DND-41 (cell line): Measurements from ENCODE around the gene C2CD2L.

ENCODE experiments used
- EZH2 ChIP-seq: IDR thresholded peaks from 3 replicates; pipeline ENCODE4 v1.6.1; 2012; ENCODE audit warnings: borderline replicate concordance, low read depth, mild to moderate bottlenecking, moderate library complexity, low read length, inconsistent platforms; ENCODE audit not compliant: severe bottlenecking
- TF ChIP-seq, protein P1 (sequence below): IDR thresholded peaks from 2 replicates; pipeline ENCODE4 v1.5.1; 2012; ENCODE audit warnings: borderline replicate concordance, low read length, moderate library complexity, mild to moderate bottlenecking; ENCODE audit not compliant: poor library complexity, severe bottlenecking; ENCODE audit errors: extremely low read depth

- TF ChIP-seq EZH2, result no peak
- TF ChIP-seq, protein P1, sequence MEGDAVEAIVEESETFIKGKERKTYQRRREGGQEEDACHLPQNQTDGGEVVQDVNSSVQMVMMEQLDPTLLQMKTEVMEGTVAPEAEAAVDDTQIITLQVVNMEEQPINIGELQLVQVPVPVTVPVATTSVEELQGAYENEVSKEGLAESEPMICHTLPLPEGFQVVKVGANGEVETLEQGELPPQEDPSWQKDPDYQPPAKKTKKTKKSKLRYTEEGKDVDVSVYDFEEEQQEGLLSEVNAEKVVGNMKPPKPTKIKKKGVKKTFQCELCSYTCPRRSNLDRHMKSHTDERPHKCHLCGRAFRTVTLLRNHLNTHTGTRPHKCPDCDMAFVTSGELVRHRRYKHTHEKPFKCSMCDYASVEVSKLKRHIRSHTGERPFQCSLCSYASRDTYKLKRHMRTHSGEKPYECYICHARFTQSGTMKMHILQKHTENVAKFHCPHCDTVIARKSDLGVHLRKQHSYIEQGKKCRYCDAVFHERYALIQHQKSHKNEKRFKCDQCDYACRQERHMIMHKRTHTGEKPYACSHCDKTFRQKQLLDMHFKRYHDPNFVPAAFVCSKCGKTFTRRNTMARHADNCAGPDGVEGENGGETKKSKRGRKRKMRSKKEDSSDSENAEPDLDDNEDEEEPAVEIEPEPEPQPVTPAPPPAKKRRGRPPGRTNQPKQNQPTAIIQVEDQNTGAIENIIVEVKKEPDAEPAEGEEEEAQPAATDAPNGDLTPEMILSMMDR, result no peak
Measured at GRCh38 chr11:119147604-119148333, 40.6 kb downstream of the C2CD2L start.
